K562 (cell line): ENCODE measurements around the gene RPL15. TPM values are rescaled to one million over a fixed set of nuclear protein-coding genes. Genes with fewer than 3 reads are reported as not detected.

ENCODE experiments used
- BRD4 ChIP-seq: fragments of 200-600 bp; sonication (generic); IDR thresholded peaks from 2 replicates; pipeline ENCODE4 v1.6.1; 2017; ENCODE audit warnings: inconsistent platforms
- ELK3 ChIP-seq: fragments of 450-650 bp; formaldehyde crosslinking; IDR thresholded peaks from 2 replicates; pipeline ENCODE4 v1.4.0; 2020; ENCODE audit warnings: mild to moderate bottlenecking
- ETV5 ChIP-seq: sonication (generic); formaldehyde crosslinking; IDR thresholded peaks from 2 replicates; pipeline ENCODE4 v1.4.0; 2020; ENCODE audit warnings: low read depth, mild to moderate bottlenecking, missing genetic modification reagents
- FOS ChIP-seq: IDR thresholded peaks from 3 replicates; pipeline ENCODE4 v1.6.1; 2011; ENCODE audit not compliant: insufficient read length; ENCODE audit errors: extremely low read depth
- KDM1A ChIP-seq, 2 experiments: fragments of 450-650 bp; IDR thresholded peaks; 2 replicates each; pipeline ENCODE4 v1.6.1; 2016; ENCODE audit warnings: mild to moderate bottlenecking in 2 of 2
- KDM5B ChIP-seq: fragments of 200-600 bp; sonication (generic); IDR thresholded peaks from 2 replicates; pipeline ENCODE4 v1.6.1; 2012; ENCODE audit warnings: low read depth, mild to moderate bottlenecking, moderate library complexity, low read length, control low read depth, inconsistent platforms; ENCODE audit not compliant: insufficient replicate concordance
- MLX ChIP-seq, 2 experiments: fragments of 450-650 bp in 1 of 2; sonication (generic) in 1 of 2; formaldehyde crosslinking; conservative IDR thresholded peaks; 2 replicates each; pipeline versions ENCODE4 v1.4.0 to v1.8.1; 2020 to 2022; ENCODE audit warnings: mild to moderate bottlenecking in 1 of 2, missing genetic modification reagents in 1 of 2
- NCOA6 ChIP-seq: fragments of 450-650 bp; IDR thresholded peaks from 2 replicates; pipeline ENCODE4 v1.6.1; 2017; ENCODE audit warnings: mild to moderate bottlenecking
- NR2F6 ChIP-seq: fragments of 450-650 bp; formaldehyde crosslinking; IDR thresholded peaks from 2 replicates; pipeline ENCODE4 v1.4.0; 2020; ENCODE audit warnings: mild to moderate bottlenecking
- PCBP2 ChIP-seq: fragments of 200-400 bp; formaldehyde crosslinking; IDR thresholded peaks from 2 replicates; pipeline ENCODE4 v1.6.1; 2018; ENCODE audit warnings: low read length, low read depth, mild to moderate bottlenecking, moderate library complexity; ENCODE audit not compliant: poor library complexity, severe bottlenecking
- POLR3G ChIP-seq: IDR thresholded peaks from 2 replicates; pipeline ENCODE4 v1.6.1; 2011; ENCODE audit not compliant: insufficient read length, insufficient replicate concordance; ENCODE audit errors: extremely low read depth
- RAD21 ChIP-seq, 2 experiments: fragments of 250-450 bp in 1 of 2; fragments of 450-650 bp in 1 of 2; sonication (Bioruptor Pico) in 1 of 2; formaldehyde crosslinking in 1 of 2; IDR thresholded peaks in 1 of 2; conservative IDR thresholded peaks in 1 of 2; 2 replicates each; pipeline versions ENCODE4 v1.4.0 to v1.8.0; 2020 to 2022; ENCODE audit warnings: mild to moderate bottlenecking in 2 of 2, moderate library complexity in 1 of 2
- SLC30A9 ChIP-seq: fragments of 250-450 bp; sonication (Bioruptor Pico); IDR thresholded peaks from 2 replicates; pipeline ENCODE4 v1.8.0; 2022; ENCODE audit warnings: mild to moderate bottlenecking, moderate library complexity
- SP1 ChIP-seq: sonication (generic); formaldehyde crosslinking; IDR thresholded peaks from 2 replicates; pipeline ENCODE4 v1.8.1; 2022; ENCODE audit warnings: mild to moderate bottlenecking, missing genetic modification reagents
- TCFL5 ChIP-seq: fragments of 250-450 bp; sonication (Bioruptor Pico); conservative IDR thresholded peaks from 2 replicates; pipeline ENCODE4 v1.6.1; 2021; ENCODE audit warnings: mild to moderate bottlenecking, moderate library complexity, matching md5 sums
- ZC3H4 ChIP-seq: sonication (generic); formaldehyde crosslinking; IDR thresholded peaks from 2 replicates; pipeline ENCODE4 v1.9.0; 2021; ENCODE audit warnings: missing genetic modification reagents, borderline replicate concordance
- ZNF408 ChIP-seq: fragments of 250-450 bp; sonication (Bioruptor Pico); IDR thresholded peaks from 2 replicates; pipeline ENCODE4 v1.4.0; 2020; ENCODE audit warnings: low read depth, mild to moderate bottlenecking, moderate library complexity
- ZNF76 ChIP-seq: fragments of 250-450 bp; sonication (Bioruptor Pico); IDR thresholded peaks from 2 replicates; pipeline ENCODE4 v1.4.0; 2020; ENCODE audit warnings: mild to moderate bottlenecking, moderate library complexity, borderline replicate concordance
- polyA plus RNA-seq, 8 experiments: library from polyadenylated mRNA; depleted of rRNA in 4 of 8; stranded (reverse) in 5 of 8; unstranded in 3 of 8; fragments of >200 nt; fragmentation: Nextera tagmentation in 2 of 8; fragmentation: Illumina TruSeq in 1 of 8; extraction: Ambion mirVana in 2 of 8; extraction: Trizol in 1 of 8; gene quantifications; 2 replicates each; pipeline versions ENCODE4 v1.2.1 to v1.2.3, GENCODE V29; 2011 to 2014; ENCODE audit warnings: inconsistent platforms in 1 of 8, missing spikeins in 1 of 8
- total RNA-seq, 7 experiments: library from RNA; depleted of rRNA in 6 of 7; stranded (reverse); fragments of >200 nt in 6 of 7; fragmentation: Illumina TruSeq in 2 of 7; extraction: Trizol in 2 of 7; gene quantifications; 2 replicates each; pipeline versions ENCODE4 v1.2.1 to v1.2.3, GENCODE V29; 2011 to 2021; ENCODE audit warnings: low replicate concordance in 1 of 7
- TF ChIP-seq, protein P1 (sequence below): fragments of 450-650 bp; formaldehyde crosslinking; conservative IDR thresholded peaks from 2 replicates; pipeline ENCODE4 v1.4.0; 2022; ENCODE audit warnings: mild to moderate bottlenecking, missing genetic modification characterization
- TF ChIP-seq, protein P2 (sequence below): IDR thresholded peaks from 3 replicates; pipeline ENCODE4 v1.6.1; 2011; ENCODE audit warnings: borderline replicate concordance, mild to moderate bottlenecking, moderate library complexity; ENCODE audit not compliant: insufficient read length; ENCODE audit errors: extremely low read depth

RPL15 gene
- total and polyA plus RNA-seq, 9 of the 15 experiments (the other 6 are each of a cell fraction or from before 2014, with no cell fraction given): 2,393 to 8,850 (median 3,928) TPM

- TF ChIP-seq FOS (no peak), ELK3 (no peak), ZNF76 (CRISPR knock-in tag) (0 out of 2 replicates have a peak, but pooled peaks have one; percentile 26), NCOA6 (peak; percentile 57), ZNF408 (CRISPR knock-in tag) (no peak), KDM5B (peak; percentile 68), SLC30A9 (CRISPR knock-in tag) (no peak), ETV5 (CRISPR knock-in tag) (peak; percentile 55; the same call in 1 of the 2 replicates), POLR3G (no peak), RAD21 (CRISPR knock-in tag; conservative IDR thresholded peaks at IDR 0.05 in 1 of 2, IDR thresholded peaks at IDR 0.05 in 1 of 2) (peak in 1 of 2 experiments; percentile 3; a peak in 2 of 4 replicates), BRD4 (no peak), PCBP2 (no peak), TCFL5 (CRISPR knock-in tag) (no peak), NR2F6 (CRISPR knock-in tag) (no peak), SP1 (CRISPR knock-in tag) (peak; percentile 64), ZC3H4 (0 out of 2 replicates have a peak, but pooled peaks have one; percentile 55), MLX (CRISPR knock-in tag; conservative IDR thresholded peaks at IDR 0.05) (no peak), KDM1A (IDR thresholded peaks at IDR 0.05) (no peak)
- TF ChIP-seq, protein P1, sequence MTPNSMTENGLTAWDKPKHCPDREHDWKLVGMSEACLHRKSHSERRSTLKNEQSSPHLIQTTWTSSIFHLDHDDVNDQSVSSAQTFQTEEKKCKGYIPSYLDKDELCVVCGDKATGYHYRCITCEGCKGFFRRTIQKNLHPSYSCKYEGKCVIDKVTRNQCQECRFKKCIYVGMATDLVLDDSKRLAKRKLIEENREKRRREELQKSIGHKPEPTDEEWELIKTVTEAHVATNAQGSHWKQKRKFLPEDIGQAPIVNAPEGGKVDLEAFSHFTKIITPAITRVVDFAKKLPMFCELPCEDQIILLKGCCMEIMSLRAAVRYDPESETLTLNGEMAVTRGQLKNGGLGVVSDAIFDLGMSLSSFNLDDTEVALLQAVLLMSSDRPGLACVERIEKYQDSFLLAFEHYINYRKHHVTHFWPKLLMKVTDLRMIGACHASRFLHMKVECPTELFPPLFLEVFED: no peak
- TF ChIP-seq, protein P2, sequence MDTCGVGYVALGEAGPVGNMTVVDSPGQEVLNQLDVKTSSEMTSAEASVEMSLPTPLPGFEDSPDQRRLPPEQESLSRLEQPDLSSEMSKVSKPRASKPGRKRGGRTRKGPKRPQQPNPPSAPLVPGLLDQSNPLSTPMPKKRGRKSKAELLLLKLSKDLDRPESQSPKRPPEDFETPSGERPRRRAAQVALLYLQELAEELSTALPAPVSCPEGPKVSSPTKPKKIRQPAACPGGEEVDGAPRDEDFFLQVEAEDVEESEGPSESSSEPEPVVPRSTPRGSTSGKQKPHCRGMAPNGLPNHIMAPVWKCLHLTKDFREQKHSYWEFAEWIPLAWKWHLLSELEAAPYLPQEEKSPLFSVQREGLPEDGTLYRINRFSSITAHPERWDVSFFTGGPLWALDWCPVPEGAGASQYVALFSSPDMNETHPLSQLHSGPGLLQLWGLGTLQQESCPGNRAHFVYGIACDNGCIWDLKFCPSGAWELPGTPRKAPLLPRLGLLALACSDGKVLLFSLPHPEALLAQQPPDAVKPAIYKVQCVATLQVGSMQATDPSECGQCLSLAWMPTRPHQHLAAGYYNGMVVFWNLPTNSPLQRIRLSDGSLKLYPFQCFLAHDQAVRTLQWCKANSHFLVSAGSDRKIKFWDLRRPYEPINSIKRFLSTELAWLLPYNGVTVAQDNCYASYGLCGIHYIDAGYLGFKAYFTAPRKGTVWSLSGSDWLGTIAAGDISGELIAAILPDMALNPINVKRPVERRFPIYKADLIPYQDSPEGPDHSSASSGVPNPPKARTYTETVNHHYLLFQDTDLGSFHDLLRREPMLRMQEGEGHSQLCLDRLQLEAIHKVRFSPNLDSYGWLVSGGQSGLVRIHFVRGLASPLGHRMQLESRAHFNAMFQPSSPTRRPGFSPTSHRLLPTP: no peak
Measured at GRCh38 chr3:23945913-23946687, 29.2 kb downstream of the RPL15 start (continued).
